ENCODE data around the gene TRIM29. TPM values are rescaled to one million over a fixed set of nuclear protein-coding genes. Genes with fewer than 3 reads are reported as not detected.
A peak's percentile ranks its signal among the peaks of the same experiment; 100 is the strongest.

TRIM29 gene
- total and polyA plus RNA-seq, 12 donors, result 0.24 to 4.3 (median 1.1) TPM; not detected in 3

DNA sequence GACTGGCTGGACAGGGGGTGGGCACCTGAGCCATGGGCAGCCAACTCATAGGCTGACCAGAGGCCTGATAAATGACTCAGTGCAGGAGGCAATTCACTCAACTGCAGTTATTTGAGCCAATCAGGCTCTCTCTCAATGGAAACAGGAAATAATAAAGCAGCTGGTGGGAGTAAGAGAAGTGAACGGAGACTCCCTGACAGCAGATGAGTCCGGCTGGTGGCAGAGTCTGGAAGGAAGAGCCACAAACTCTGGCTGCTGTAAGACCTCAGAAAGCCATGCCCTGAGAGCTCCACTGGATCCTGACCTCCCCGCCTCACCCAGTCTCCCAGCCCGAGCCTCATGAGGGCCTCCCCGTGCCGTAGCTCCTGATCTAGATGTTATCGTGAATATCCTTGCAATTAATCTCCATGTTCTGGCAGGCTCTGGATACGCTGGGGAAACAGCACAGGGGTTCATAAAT is 69.8 kb downstream of the TRIM29 start:
- no peak overlapping the region for H3K4me3 ChIP-seq

DNA sequence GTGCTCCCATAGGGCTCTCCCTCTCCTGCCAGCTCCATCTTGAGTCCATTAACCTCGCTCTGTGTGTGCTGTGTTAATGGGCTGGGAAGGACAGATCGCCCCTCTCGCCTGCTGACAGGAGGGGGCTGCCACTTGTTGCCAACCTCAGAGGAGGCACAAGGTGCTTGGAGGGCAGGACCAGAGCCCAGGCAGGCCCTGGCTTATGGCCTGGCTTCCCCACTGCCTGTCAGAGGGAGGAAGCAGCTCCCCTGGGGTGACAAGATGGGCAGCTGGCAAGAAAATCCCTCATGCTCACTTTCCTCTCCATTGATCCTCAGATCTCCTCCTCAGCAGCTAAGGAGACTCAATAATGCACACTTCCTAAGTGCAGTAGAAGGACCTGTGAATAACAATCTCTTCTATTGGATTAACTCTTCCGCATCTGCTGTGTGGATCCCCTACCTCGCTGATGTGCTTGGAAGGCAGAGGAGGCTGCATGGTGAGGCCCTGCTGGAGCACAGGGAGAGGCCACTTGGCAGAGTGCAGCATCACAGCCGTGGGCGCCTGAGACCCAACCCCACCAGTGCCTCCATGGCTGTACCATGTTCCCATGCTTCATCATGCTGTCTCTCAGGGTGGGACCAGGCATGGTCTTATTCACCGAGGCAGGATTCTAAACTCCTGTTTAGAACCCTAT is 70.3 kb downstream of the TRIM29 start:
- H3K4me3 ChIP-seq, result no peak overlapping the region
- H3K27ac ChIP-seq, result no peak overlapping the region
- intact Hi-C loops (cut with DNase I), result no loop called here
- no peaks in the 10 kb centered on the region for H3K9me3 ChIP-seq (replicated peaks in 1 of 3)
- no peak for TF ChIP-seq POLR2A (IDR thresholded peaks at IDR 0.05)
- TF ChIP-seq, protein P1, sequence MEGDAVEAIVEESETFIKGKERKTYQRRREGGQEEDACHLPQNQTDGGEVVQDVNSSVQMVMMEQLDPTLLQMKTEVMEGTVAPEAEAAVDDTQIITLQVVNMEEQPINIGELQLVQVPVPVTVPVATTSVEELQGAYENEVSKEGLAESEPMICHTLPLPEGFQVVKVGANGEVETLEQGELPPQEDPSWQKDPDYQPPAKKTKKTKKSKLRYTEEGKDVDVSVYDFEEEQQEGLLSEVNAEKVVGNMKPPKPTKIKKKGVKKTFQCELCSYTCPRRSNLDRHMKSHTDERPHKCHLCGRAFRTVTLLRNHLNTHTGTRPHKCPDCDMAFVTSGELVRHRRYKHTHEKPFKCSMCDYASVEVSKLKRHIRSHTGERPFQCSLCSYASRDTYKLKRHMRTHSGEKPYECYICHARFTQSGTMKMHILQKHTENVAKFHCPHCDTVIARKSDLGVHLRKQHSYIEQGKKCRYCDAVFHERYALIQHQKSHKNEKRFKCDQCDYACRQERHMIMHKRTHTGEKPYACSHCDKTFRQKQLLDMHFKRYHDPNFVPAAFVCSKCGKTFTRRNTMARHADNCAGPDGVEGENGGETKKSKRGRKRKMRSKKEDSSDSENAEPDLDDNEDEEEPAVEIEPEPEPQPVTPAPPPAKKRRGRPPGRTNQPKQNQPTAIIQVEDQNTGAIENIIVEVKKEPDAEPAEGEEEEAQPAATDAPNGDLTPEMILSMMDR (IDR thresholded peaks at IDR 0.05), result no peak
- peaks cover 2% of the 10 kb centered on the region for H3K27me3 ChIP-seq
- no peaks in the 10 kb centered on the region for H3K4me1 ChIP-seq (replicated peaks in 1 of 2)
- no peaks in the 10 kb centered on the region for H3K36me3 ChIP-seq (replicated peaks in 1 of 2)
- WGBS, 4 donors, result 52 to 70% (median 63%) methylated on average over 6 to 8 of the region's 8 CpGs
- peak in 1 of 7 donors; percentile 28 for DNase-seq

More for the DNA sequence above, 69.8 kb downstream of the TRIM29 start:
- intact Hi-C loops (cut with DNase I), result no loop called here
- no peak overlapping the region for H3K27ac ChIP-seq
- WGBS, 4 donors, result 24 to 39% (median 32%) methylated on average over 8 of the region's 8 CpGs
- no peaks in the 10 kb centered on the region for H3K9me3 ChIP-seq (replicated peaks in 1 of 3)
- DNase-seq, result peak in 1 of 7 donors; percentile 51
- H3K27me3 ChIP-seq, result peaks cover 2% of the 10 kb centered on the region
- H3K36me3 ChIP-seq (replicated peaks in 1 of 2), result no peaks in the 10 kb centered on the region
- no peaks in the 10 kb centered on the region for H3K4me1 ChIP-seq (replicated peaks in 1 of 2)
- no peak for TF ChIP-seq POLR2A (IDR thresholded peaks at IDR 0.05)
- TF ChIP-seq, protein P1 (IDR thresholded peaks at IDR 0.05), result no peak

DNA sequence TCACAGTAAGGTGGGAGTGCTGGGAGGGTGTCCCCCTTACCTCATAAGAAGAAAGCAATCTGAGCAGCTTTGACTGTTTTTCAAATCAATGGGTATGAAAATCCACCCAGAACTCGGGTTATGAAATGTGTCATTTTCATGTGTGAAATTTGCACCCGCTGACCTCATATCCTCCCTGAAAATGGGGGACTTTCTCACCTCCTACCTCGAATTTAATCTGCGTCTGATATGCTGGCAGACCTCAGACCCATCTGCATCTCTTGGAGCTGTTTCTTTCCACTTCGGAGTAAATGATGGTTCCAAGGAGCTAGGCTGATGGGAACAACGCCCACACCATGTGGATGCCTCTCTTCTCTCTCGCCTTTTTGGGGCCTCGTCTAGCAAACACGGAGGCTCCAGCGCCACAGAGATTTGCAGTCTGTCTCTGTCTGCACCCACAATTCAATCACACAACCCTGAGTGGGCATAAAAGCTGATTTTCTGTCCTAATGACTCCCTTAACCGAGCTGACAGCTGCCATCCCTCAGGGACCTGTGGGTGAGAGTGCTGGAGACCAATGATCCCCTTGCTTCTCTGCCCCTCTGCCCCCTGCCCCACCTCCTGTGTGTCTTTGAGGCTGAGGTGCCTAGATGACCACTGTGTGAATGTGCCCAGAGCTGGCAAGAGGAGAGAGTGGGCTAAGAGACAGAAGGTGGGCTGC is 71.0 kb downstream of the TRIM29 start:
- intact Hi-C loops (cut with DNase I), result no loop called here
- Histone ChIP-seq H3K27me3 (peaks cover 2% of the 10 kb centered on the region), H3K27ac (no peak overlapping the region), H3K4me1 (replicated peaks in 1 of 2) (no peaks in the 10 kb centered on the region), H3K36me3 (replicated peaks in 1 of 2) (no peaks in the 10 kb centered on the region), H3K9me3 (replicated peaks in 1 of 3) (no peaks in the 10 kb centered on the region), H3K4me3 (no peak overlapping the region)
- WGBS, 4 donors, result 65 to 83% (median 71%) methylated on average over 11 of the region's 11 CpGs
- TF ChIP-seq POLR2A (IDR thresholded peaks at IDR 0.05), result no peak
- TF ChIP-seq, protein P1 (IDR thresholded peaks at IDR 0.05), result no peak
- no peak for DNase-seq

DNA sequence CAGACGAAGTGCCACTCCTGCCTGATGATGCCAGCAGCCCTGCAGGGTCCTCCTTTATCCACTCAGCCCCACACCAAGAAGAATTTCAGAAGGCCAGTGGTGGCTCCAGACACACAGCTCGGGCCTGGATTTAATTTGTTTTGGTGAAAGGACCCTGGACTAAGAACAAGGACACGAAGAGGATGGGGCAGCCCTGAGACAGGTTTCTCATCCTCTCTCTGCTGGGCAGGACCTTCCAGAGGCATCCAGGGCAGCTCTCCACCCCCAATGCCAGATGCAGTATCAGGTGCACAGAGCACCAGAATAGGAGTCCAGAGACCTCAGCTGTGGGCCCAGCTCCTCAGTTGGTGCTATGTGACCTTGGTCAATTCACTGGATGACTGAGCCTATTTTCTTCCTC is 72.0 kb downstream of the TRIM29 start:
- Histone ChIP-seq H3K36me3 (replicated peaks in 1 of 2) (no peaks in the 10 kb centered on the region), H3K4me1 (replicated peaks in 1 of 2) (no peaks in the 10 kb centered on the region), H3K27me3 (peaks cover 2% of the 10 kb centered on the region), H3K9me3 (replicated peaks in 1 of 3) (no peaks in the 10 kb centered on the region), H3K27ac (no peak overlapping the region), H3K4me3 (no peak overlapping the region)
- TF ChIP-seq, protein P1 (IDR thresholded peaks at IDR 0.05), result no peak
- no peak for TF ChIP-seq POLR2A (IDR thresholded peaks at IDR 0.05)
- intact Hi-C loops (cut with DNase I), result no loop called here
- 54 to 77% (median 69%) methylated on average over 3 of the region's 3 CpGs for WGBS, 4 donors
- DNase-seq, result peak in 1 of 7 donors; percentile 8
